Head of caudate nucleus (tissue), 42 donors: ENCODE measurements around the gene CSNK2B.

Source experiments
- DNase-seq, 42 donors: peaks; one replicate each; pipeline versions ENCODE4 v3.0.0 to v3.0.0-alpha.2; 2020 to 2021; ENCODE audit warnings: mixed read lengths in 7 of 42
- intact Hi-C: fragments of 100-400 bp; cut with DNase I; formaldehyde crosslinking; loops from one replicate; pipeline ENCODE4 v1.15.0; 2022

CSNK2B gene

DNA sequence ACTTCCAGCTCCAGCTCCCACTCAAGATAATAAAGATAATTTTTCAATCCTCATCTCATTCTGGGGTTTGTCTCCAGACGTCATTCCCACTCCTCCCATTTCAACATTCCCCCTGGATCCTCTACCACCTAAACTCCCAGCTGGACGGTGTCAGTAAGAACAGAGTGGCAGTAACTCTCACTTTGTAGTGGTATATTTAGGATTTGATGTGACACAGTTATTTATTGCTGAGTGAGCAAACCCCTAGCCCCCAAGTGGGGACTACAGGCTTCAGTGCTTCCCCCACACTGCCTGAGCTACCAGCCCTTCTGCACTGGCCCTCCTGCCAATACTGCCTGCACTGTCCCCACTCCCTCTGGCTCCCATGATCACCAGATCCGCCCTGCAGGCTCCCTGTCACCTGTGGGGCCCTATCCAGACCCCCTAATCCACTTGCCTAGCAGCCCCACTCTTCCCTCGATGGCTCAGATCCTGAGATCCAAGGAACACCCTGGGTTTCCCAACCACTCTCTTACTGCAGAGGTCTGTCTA, 7.7 kb upstream of the CSNK2B start:
- intact Hi-C loops, result no loop called here
- no peak for DNase-seq

DNA sequence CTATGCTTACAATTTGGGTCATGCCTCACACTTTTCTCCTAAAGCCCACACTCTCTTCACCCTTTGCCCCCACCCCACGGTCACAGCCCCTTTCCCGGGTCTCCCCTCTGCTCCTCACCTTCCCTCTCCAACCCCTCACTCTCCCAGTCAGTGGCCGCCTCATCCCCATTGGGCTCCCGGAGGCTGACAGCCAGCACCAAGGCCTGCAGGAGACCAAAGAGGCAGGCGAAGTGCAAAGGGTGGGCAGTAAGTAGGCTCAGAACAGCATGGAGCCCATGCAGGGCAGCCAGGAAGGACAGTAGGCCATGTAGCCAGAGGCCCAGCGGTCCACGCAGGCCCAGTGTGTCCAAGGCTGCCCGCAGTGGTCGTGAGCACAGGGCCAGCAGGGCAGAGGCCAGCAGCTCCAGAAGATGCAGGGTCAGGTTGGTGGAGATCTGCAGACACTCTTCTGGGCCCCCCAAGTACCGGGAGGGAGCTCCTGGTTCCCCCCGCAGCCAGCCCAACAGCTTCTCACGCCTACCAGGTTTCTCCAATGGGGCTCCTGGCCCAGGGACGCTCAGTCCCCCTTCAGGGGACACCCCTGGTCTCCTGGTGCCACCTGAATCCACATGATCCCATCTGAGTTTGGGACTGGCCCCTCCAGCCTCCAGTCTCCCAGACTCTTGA, 6.8 kb upstream of the CSNK2B start:
- intact Hi-C loops, result no loop called here
- no peak for DNase-seq

DNA sequence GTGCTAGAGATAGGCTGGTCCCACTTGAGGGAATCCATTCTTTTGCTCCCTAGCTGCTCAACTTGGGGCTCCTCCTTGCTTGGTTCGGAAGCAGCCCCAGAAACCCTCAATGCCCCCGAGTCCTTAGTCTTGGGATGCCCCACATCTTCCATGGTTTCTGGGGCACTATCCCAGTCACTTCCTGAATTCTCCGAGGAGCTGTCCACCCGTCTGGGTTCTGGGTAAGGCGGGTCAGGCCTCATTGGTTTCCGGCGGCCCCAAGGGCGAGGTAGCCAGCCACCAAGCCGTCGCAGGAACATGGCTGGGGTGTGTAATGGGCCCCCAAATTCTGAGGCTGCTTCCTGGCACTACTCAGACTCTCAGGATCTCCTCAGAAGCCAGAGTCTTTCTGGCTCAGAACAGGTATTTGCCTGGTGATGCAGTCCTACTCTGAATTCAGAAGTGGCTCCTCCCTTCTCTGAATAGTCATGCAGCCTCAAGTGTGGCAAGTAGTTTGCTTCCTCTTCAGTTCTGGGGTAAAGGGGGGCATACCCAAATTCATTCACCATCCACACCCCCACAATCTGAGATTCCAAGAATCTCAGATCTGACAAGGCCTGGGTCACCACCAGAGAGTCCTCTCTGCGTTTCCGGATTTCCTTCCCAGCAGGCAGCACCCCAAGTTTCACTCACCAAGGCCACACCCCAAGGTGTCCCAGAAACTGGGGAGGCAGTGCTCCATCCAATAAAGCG, 6.1 kb upstream of the CSNK2B start:
- intact Hi-C loops, result loop anchor here (1.0 kb wide), 1 partner anchor 8 kb away; the partner anchor contains the start of gene BAG6
- peak in 5 of 42 donors; percentile 12 to 50 (median 17) for DNase-seq

DNA sequence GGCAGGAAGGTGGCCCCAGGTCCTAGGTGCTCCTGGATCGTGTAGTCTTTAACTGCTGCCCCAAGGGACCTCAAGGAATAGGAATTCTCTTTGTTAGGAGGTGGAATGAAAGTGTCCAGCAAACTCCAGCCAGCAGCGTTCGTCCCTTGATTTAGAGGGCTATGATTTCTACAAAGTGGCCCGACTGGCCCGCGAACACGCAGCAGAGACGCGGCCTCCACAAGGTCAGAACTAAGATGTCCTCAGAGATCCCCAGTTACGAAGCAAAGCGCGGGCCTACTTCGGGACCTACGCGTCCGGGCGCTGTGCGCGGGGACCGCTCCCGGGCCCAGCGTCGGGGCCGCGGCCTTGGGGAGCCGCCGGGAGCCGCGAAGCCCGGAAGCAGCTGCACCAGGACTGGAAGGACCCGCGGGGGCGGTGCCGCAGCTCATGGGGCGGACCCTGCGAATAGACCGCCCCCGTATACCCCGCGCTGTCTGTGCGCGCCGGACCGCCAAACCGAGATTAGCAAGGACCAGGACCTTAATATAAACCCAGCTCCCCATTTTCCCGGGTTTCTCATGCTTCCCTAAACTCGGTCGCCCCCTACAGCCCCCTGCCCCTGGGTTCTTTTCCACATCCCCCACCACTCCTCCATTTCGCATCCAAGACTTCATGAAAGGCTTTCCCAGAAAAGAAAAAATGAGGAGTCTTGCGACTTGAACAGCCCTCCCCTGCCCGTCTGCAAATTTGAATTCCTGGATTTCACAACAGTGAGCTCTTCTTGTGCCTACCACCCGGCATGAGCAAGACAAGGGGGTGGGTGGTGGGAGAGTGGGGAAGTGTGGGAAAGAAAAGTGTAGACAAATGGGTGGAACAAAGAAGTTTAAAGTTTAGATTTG, 5.3 kb upstream of the CSNK2B start, which contains the start of gene C6orf47:
Gene C6orf47, minus strand, starts transcription at position 398 of the 881 bp plus-strand sequence. CDS start 831 bp downstream, outside the sequence.
- peak; percentile 64 to 94 (median 86) for DNase-seq
- intact Hi-C loops, result loop anchor here (1.0 kb wide), 1 partner anchor 8 kb away; the partner anchor contains the start of gene BAG6

DNA sequence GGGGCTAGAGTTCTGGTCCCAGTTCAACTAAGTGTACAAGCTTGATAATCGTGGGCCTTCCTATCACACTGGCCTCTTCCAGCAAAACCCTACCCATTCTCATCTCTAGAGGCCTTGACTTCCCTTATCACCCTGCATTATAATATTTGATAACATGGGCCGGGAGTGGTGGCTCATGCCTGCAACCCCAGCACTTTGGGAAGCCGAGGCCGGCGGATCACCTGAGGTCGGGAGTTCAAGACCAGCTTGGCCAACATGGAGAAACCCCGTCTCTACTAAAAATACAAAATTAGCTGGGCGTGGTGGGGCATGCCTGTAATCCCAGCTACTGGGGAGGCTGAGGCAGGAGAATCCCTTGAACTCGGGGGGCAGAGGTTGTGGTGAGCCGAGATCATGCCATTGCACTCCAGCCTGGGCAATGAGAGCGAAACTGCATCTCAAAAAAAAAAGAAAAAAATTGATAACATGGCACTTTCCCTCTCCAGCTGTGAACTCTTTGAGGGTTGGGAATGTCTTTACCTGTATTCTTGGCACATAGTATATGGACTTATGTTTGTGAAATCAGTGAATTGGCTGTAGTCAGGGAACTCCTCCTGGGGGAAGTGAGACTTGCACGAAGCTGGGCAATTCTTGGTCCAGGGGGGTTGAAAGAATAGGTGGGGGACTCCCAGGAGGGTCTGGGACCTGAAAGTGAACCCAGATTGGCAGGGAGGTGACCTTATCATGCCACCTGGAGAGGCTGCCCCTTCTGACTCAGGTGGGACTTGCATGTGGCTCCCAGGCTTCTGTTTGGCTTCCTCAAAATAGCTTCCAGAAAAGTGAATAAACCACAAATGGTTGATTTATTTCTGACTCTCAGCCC, 4.4 kb upstream of the CSNK2B start:
- intact Hi-C loops, result no loop called here
- no peak for DNase-seq

DNA sequence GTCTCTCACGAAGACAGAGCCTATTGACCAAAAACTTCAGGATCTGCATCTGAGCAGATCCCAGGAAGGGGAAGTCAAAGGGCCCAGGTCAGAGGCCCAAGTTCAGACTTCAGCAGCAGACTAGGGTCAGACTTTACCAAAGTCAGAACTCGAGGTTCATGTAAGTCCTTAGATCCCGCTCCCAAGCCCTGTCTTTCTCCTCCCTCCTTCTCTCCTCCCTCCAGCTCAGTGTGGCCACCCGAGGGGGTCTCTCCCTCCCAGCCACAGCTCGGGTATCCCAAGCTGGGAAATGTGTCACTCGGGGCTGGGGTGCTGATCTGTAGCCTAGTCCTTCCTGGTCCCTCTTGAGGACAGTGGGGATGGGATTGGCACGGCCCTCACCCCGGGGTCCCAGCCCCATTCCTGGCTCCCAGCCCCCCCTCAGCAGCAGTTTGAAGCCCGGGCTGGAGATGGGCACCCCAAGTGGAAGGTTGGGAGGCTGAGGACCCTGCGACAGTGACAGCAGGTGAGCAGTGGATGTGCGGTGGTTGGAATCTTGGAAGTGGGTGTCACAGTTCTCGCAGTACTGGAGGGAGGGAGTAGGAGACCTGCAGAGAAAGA, 3.7 kb upstream of the CSNK2B start:
- no peak for DNase-seq
- intact Hi-C loops, result no loop called here

DNA sequence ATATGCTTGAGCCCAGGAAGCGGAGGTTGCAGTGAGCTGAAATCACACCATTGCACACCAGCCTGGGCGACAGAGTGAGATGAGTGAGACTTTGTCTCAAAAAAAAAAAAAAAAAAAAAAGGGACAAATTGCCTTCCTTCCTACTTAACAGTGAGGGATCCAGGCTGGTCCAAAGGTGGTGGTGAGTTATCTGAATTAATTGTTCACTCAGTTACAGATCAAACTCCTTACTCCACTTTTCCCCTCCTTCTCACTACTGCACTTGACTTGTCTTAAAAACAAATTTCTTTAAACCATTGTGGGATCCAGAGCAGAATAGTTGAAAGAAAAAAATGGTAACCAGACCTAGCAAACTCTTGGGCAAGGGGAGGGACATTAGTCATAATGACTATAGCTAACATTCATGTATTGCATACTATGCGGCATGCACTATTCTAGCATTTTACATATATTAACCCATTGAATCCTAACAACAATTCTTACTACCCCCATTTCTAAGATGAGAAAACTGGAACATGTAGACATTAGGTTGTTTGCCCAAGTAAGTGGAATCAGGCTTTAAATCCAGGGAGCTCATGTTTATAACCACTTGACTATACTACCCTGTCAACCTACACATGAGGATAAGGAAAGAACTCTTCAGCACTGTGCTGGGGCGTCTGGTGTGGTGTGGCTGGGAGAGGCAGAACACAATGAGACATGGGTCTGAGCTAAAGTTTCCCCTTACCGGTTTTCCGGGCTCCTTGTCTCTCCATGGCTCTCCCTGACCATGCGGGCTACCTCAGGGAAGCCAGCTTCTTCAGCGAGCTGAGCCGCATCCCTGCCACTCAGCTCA, 2.5 kb upstream of the CSNK2B start:
- intact Hi-C loops, result no loop called here

DNA sequence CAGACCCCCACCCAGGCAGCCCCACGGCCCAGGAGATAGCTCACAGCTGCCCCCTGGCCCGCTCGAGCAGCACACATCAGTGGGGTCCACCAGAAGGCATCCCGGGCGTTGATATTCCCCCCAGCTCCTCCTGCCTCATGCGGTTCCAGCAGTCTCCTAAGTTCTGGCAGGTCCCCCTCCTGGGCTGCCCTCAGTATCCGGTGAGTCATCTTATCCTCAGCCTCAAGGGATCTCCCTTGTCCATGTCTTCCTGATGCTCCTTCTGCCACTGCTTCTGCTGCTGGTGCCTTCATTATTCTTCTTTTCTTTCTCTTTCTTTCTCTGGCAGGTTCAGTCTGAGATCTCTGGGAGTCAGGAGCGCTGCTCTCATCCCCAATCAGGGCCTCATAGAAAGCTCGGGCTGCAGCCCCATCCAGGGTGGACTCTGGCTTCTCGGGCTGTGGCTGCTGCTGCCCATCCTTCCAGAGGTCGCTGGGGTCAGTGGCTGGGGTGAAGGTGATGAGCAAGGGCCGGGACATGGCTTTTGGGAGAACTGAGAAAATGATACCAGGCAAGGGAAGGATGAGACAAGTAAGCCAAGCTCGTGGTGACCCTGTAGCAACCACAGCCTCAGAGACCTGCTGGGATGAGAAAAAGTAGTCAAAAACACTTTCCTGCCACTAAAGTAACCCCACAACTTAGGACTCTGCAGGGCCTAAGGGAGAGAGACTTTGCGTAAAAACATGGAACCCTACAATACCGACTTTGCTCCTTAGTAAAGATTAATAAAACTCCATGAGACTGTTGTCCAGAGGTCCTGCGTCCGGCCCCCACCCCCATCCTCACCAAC, 1.7 kb upstream of the CSNK2B start:
- intact Hi-C loops, result no loop called here
- no peak for DNase-seq

More for the DNA sequence above, 2.5 kb upstream of the CSNK2B start:
- DNase-seq, result no peak

DNA sequence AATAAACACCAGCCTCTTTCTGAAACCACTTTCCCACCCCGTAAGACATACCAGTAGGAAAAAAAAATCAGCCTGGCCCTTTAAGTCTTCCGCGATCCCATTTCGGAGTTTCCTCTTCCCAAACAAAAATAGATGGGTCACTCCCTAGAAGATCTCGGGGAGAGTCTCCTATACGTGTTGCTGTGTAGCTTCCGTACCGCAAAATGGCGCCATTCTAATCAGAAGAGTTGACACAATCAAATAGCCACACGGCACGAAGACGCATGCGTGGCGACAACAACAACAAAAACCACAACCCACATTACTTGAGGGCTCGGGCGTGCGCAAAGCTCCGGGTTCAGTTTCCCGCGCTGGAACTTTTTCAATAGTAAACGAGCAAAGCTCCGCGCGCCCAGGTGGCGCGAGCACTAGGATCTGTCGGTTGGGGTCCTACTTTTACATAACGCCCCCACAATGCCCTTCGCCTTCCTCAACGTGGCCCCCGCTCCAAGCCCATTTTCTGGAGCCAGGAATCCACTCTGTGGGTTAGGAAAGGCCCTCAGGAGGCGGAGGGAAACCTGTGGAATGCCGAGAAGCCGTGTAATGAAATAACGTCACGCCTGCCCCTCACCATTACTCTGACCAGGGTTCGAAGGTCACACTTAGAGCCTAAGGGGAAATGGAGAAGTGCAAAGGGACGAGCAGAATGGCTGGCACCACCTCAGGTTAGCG, 935 bp upstream of the CSNK2B start, which contains the start of gene GPANK1:
Gene GPANK1, minus strand, starts transcription at position 208 of the 711 bp plus-strand sequence. CDS start 519 bp downstream, outside the sequence.
- peak; percentile 80 to 96 (median 90) for DNase-seq
- intact Hi-C loops, result loop anchor here (1.0 to 5.0 kb wide), 2 partner anchors 13 to 43 kb away; partner anchors contain the start of genes BAG6 and PRRC2A

DNA sequence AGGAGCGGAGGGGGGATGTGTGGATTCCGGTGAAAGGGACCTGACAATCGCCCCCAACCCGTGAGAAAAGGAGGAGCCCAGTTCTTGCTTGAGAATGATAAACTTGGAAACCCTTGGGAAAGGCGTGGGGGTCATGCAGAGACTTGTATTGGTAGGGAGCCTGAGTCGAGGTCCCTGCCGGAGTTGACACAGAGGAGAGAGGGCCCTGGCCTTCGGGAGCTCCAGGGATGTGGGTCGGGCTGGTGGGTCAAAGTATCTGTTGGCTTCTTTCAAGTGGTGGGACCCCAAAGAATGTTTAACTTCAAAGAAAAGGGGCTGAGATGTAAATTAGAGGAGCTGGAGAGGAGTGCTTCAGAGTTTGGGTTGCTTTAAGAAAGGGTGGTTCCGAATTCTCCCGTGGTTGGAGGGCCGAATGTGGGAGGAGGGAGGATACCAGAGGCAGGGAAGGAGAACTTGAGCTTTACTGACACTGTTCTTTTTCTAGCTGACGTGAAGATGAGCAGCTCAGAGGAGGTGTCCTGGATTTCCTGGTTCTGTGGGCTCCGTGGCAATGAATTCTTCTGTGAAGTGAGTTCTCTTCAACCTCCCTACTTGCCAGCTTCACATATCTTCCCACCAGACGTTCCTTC, 571 bp downstream of the CSNK2B start:
- intact Hi-C loops, result loop anchor here (5.0 kb wide), 1 partner anchor 44 kb away; the partner anchor contains the start of gene PRRC2A
- DNase-seq, result peak in 1 of 42 donors; percentile 15

DNA sequence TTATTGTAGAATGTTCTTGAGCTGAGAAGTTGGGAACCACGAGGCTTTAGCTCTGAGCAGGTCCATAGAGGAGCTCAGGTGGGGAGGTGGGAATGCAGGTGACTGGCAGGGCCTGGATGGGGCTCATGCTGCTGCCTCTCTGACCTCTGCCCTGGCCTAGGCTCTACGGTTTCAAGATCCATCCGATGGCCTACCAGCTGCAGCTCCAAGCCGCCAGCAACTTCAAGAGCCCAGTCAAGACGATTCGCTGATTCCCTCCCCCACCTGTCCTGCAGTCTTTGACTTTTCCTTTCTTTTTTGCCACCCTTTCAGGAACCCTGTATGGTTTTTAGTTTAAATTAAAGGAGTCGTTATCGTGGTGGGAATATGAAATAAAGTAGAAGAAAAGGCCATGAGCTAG, 3.8 kb downstream of the CSNK2B start, which contains the start of gene LY6G5B:
Gene LY6G5B, plus strand, starts transcription at position 301 of the 400 bp plus-strand sequence. CDS start 975 bp downstream, outside the sequence.
- no peak for DNase-seq
- intact Hi-C loops, result loop anchor here (5.0 kb wide), 1 partner anchor 47 kb away; the partner anchor contains the start of gene PRRC2A

DNA sequence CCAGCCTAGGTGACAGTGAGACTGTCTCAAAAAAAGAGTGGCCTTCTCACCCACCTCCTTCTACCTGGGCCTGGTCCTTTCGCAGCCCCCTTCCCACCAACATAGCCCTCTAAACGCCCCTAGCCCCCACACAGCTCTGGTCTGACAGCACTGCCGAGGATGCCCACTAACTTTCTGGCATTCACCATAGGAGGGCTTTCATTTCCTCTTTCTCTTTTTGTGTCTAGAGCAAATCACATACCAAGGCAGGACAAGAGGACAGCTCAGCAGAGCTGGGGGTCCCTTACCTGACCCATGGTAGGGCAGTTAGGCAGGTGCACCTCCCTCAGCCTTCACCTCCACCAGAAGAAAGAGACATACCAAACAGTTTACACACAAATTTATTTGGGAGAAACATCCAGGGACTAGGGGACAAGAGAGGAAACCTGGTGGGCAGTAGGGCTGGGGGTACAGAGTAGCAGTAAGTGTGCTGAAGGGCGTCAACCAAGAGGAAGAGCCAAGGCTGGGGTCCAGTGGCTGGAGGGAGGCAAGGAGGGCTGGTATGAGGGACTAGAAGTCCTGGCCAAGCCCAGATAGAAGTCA, 10.5 kb downstream of the CSNK2B start:
- no peak for DNase-seq
- intact Hi-C loops, result no loop called here

DNA sequence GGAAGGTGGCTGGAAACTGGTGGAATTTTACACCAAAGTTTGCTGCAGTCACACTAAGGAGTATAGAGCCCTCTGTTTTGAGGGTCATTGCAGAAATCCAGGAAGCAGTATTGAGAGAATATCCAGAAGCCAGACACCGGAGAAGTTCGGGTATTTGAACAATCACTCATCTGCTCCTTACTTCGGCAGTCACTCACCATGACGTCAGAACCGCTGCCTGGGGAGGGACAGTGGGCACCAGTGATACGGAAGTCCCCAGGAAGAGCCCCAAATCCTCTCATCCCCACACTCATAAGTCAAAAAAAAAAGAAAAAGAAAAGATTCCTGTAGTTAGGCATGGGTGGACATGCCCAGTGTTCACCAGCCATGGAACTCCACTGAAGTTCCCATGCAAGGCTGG, 11.0 kb downstream of the CSNK2B start:
- DNase-seq, result no peak
- intact Hi-C loops, result no loop called here

DNA sequence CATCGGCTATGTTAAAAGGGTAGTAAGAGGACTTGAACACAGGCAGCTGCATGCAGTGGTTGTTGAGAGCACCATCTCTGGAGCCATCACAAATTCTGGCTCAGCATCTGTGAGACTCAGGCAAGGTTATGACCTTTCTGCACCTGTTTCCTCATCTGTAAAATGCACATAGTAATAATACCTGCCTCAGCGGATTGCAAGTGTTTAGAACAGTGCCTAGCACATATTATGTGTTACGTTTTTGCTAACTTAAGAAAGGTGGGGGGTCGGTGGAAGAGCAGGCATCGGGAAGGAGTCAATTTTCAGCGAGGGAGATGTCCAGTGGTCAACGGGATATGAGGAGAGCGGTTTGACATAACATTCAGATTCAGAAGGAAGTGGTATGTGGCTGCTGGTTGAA, 12.1 kb downstream of the CSNK2B start:
- intact Hi-C loops, result no loop called here
- DNase-seq, result no peak
